Erythroblast (primary cell): ENCODE data around the gene CECR2.

ENCODE experiments used
- GATA1 ChIP-seq: IDR thresholded peaks from 2 replicates; pipeline ENCODE4 v1.6.1; 2011; ENCODE audit warnings: low read depth, mild to moderate bottlenecking, control low read depth, low read length, moderate library complexity
- POLR2A ChIP-seq: IDR thresholded peaks from 2 replicates; pipeline ENCODE4 v1.6.1; 2011; ENCODE audit warnings: mild to moderate bottlenecking, low read length

DNA sequence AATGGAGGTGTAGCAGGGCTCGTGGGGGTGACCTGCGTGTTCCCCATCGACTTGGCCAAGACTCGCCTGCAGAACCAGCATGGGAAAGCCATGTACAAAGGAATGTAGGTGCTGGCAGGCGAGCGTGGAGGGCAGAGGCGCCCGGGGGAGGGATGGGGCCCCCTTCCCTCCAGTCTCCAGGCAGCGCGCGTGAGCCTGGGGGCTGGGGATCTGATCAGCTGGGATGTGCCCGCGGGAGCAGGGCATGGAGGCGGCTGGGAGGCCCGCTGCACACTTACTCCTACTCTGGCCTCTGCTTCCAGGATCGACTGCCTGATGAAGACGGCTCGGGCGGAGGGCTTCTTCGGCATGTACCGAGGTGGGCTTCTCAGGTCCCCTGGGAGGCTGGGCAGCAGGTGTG, 211.8 kb downstream of the CECR2 start:
- TF ChIP-seq POLR2A (no peak), GATA1 (no peak)
